AML-193 (cell line): ENCODE data around the gene FHIT.

Experiments
- DNase-seq, 2 experiments: peaks; one replicate each; lab custom pipeline; 2025; lab: John Stamatoyannopoulos, UW

FHIT gene

GRCh38 chr3:59766200-59766872 is 1484.9 kb downstream of the FHIT start:
- no peak for DNase-seq

DNA sequence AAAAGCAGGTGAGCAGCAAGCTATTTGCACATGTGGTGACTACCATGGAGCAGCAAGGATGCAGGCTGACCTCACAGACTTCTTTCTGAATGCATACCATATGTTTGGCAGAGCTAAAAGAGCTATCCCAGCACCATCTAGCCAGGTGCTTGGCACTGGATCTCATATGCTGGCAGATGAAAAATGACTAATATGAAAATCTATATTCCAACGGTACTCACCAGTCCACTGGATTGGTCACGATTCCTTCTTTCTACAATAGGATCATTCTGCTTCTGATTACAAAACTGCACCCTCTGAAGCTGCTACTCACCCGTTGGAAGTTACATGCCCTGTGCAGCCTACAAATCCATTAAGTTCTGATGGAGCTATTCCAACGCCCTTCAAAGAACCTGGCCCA is 1487.1 kb downstream of the FHIT start:
- no peak for DNase-seq

- DNase-seq, result no peak
Measured at GRCh38 chr3:59762941-59763340, 1488.3 kb downstream of the FHIT start.

GRCh38 chr3:59759298-59760031 is 1491.8 kb downstream of the FHIT start:
- no peak for DNase-seq

GRCh38 chr3:59758672-59759071 is 1492.6 kb downstream of the FHIT start:
- peak in 1 of 2 experiments; percentile 10 for DNase-seq

DNA sequence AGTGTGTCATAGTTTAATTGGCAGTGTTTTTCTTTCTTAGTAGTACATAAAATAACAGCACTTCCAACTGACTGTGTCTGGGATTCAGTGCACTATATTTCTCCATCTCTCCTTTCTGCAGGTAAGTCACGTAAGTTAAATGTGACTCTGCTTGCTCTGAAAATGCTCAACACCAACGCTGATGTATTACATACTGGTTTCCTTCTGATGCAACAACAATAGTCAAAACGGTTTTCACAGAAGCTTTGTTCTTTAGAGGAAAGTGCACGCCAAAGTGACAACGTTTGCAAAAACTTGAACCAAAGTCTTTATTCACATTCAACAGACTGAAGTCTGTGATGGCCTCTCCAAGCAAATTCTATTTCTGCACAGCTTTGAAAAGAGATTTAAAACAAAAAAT is 1494.3 kb downstream of the FHIT start:
- DNase-seq, result no peak

- DNase-seq, result no peak
Measured at GRCh38 chr3:59754456-59755129, 1496.7 kb downstream of the FHIT start.

DNA sequence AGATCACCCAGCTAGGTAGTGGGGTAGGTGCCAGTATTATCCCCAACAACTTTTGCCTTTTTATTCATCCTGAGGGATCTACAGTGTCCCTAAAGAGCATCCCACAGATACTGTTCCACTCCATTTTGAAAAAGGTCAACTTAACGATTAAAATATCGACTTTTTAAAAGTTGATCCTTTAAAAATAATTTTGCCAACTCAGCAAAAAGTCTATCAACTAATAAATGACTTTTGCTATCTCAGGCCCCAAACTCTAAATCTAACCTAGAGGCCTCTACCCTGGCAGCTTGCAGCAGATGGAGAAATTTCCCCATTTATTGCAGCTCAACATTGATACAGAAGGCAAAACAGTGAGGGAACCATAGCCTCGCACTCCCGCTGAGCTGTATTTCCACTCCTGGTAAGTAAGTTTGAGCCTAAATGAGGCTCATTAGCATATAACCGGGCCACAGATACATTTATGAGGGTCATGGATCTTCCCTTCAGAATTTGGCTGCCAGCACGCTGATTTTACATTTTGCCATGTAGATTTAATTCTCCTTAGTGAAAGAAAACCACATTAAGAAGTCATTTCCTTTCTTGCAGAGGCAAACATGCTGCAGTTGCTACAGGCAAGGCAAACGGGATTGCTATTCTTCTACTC is 1497.3 kb downstream of the FHIT start:
- DNase-seq, result no peak

DNA sequence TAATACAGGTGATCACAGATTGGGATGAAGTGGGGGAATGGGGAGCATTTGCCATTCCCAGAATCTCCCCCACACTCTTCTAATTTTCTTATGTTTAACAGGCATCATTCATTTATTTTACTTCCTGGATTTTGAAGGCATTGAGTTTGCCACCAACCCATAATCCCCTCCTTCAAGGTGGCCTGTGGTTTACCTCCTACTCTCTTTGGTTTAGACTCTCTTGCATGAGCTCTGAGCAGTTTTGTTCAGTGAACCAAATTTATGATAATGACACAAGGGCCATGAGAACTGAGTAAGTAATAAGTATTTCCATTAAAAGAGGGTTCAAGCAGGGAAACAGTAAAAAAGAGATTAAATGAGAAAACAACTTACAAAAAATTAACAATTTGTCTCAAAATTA is 1498.3 kb downstream of the FHIT start:
- no peak for DNase-seq

DNA sequence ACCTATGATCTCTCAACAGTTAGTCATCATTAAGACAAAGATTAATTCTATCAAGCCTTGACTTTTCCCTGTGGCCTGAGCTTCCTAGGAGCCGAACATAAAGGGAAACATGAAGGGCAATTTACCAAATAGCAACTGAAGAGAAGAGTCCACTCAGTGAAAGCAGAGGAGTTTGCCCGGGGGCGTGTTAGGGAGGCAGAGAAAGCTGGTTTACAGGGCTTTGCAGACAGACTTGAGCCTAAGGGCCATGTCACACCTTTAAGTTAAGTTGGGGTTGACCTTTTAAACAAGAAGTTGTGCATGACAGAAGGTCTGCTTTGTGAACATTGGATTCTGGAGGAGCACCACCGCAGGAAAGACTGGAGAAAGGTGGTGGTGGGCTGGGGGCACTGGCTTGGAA is 1499.6 kb downstream of the FHIT start:
- DNase-seq, result no peak

DNA sequence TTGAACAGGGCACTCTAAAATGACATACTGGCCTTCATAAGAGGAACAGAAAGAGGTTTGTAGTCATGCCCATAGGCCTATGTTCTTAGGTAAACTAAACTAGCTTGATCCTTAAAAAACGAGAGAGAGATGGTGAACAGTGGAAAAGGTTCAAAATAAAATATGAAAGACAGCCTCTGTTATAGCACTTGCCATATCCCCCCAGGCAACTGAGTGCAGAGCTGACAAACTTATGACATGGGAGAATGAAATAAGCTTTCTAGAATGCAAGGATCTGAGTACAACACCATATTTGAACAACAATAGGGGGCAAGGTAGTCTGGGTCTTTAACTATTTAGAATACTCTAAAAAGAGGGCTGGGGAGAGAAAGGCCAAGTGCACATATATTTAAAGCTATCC is 1500.9 kb downstream of the FHIT start:
- no peak for DNase-seq

DNA sequence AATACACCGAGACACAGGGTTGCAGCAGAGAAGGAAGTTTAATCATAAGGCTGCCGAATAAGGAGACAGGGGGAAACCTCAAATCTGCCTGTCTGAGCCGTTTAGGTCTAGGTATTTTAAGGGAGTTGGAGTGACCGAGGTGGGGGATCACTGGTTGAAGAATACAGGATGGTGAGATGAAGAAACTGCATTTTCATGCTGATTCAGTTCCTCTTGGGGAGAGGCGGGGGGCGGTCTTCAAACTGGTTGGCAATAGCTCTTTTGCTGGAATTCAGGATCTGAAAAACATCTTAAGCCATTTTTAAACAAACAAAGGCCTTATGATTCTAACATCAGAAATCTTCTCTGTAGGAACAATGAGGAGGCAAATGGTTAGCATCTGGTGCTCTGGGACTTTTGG is 1502.0 kb downstream of the FHIT start:
- peak; percentile 99 for DNase-seq

- no peak for DNase-seq
Measured at GRCh38 chr3:59746585-59746984, 1504.7 kb downstream of the FHIT start.

DNA sequence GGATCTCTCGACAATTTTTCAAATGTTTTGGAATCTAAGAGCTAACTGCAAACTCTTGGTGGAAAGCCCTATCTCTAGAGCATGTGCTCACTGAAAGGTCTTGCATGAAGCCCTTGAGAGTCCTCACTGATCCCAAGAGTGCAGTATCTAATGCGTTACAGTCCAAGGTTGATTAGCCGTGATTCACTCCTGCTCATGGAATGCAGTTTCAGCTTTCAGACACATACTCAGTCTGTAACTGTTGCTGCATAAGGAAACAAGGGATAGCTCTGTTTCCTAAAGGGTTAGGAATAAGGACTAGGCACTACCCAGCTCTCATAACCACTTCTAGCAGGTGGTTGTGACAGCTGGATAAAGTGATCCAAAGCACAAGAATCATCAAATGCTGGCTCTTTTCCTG is 1514.0 kb downstream of the FHIT start:
- no peak for DNase-seq

DNA sequence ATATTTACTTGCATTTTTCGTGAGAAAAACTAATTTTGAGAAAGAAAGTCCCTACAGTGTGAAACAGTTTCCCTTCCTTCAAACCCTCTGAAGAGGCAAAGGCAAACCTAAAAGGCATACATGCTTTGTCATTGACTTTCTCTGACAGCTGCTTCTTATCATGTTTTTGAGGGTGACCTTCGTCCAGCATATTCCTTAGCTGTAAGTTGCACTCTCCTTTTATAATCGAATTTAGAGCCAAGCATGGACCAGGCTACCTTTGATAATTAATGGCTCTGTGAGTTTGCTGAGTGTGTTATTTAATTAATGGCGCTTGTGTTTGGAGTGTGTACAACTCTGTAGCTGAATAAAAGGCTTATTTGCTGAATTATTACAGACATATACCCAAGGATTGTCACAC is 1517.2 kb downstream of the FHIT start:
- no peak for DNase-seq

- no peak for DNase-seq
Measured at GRCh38 chr3:59733041-59733809, 1518.0 kb downstream of the FHIT start.

DNA sequence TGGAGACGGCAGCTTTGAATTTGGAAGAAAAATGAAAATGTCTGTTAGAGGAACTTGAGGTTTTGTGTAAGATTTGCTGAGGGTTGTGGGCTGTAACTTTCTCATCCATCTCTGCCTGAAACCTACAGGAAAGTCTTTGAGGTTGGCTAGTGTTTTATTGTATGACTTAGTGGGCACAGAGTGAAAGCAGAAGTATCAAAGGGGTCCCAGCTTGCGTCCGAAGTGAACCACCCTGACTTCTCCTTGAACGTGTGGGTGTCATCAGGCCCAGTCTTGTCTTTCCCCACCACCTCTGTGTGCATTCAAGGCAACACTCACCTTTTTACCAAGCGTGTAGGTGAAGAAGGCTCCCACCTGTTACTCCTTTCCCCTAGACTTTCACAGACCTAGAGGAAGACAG is 1519.3 kb downstream of the FHIT start:
- DNase-seq, result peak; percentile 83 to 87

DNA sequence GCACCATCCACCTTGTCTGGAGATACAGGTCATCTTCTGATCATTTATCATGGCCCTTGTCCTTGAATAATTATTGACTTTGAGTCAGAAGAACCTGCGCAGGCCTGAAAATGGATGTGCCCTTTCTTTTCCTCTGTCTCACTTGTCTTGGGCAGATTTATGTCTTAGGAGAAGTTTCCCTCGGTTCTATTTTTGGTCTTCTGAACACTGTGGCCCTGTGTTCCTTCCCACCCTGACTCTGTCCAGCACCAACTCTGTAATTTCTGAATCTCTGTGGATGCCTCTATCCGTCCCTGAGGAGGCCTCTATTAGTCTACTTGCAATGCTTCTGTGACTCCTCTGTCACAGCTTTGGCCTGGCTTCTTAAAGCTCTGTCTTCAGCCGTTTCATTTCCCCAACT is 1520.7 kb downstream of the FHIT start:
- DNase-seq, result no peak

DNA sequence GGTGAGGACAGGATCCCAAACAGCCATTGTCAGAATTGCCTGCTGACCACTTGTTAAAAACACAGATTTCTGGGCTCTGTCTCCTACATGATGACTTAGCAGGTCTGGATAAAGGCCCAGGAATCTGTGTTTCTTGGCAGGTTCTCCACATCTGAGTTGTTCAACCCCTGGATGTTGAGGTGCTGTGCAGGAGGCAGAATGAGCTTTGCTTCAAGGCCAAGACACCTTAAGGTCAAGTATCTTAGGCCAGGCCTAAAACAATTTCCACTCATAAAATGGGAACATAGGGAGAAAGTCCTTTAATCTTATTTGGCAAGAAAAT is 1522.7 kb downstream of the FHIT start:
- no peak for DNase-seq

DNA sequence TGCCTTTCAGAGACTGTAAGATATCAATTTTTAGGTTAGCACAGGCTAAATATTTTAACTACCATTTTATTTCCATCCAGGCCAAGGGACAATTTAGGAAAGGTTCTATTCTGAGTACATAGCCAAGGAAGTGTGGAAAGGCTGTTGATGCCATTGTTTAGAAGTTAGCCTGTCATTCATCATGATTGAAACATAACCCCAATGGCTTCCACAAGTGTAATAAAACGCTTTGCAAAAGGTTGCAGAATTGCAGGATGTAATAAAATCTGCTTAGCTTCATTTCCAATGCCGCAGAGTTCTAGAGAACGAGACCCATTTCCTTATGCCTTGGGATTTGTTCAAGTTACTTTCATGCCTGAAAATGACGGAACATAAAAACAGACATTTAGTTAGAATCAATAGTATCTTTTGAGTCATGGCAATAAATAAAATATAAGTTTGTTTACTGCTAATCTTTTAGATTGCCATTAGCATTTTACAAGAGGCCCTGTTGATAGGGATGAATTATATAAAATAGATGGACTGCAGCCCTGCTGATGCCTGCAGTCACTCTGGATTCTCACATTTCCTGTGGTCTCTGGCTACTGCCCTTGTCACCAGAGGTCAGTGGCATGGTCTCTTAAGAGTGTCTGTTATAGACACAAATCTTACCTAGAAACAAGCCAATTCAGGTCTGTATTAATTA is 1523.2 kb downstream of the FHIT start:
- DNase-seq, result no peak

GRCh38 chr3:59726279-59726678 is 1525.0 kb downstream of the FHIT start:
- DNase-seq, result no peak
